GM12873 (cell line): ENCODE data around the gene RAD51B.

Experiments used
- CTCF ChIP-seq: IDR thresholded peaks from 2 replicates; pipeline ENCODE4 v1.5.1; 2012; ENCODE audit warnings: low read depth, mild to moderate bottlenecking, moderate library complexity, low read length, control low read depth; ENCODE audit not compliant: insufficient read depth; ENCODE audit errors: missing control alignments

RAD51B gene

DNA sequence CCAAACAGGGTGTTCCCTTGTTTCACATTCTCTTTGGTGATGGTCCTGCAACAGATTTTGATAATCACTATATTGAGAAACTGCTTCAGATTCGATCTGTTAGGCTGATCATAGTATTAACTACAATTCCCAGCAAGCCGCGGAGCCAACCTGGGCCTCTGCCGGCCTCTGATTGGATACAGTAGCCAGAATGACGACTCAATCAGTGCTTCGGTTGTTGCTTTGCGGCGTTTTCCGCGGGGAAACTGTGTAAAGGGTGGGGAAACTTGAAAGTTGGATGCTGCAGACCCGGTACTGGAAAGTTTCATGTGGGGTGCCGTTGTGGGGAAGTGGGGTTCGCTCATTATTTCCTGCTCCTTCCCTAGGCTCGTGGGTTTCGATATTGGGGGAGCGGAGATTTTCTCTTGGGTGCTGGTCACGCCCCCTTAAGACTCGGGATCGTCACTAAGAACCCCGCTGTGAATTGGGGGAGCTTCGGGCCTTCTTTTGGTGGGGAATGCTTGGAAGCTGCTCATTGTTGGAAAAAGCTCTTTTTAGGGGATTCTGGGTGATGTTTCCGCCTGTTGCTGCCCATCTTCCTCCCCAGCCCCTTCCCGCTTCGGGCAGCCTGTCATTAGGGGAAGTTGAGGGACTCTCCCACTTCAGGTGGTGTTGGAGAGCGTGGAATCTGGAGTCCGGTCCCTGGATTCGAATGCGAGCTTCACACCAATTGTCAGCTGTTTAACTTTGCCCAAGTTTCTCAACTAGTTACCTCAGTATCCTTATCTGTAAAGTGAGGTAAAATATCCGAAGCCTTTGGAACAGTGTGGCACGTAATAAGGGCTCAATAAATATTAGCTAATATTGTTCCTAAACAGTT is at the start of gene RAD51B:
Gene RAD51B, plus strand, starts transcription at position 217 of the 859 bp plus-strand sequence.
- no peak for TF ChIP-seq CTCF

DNA sequence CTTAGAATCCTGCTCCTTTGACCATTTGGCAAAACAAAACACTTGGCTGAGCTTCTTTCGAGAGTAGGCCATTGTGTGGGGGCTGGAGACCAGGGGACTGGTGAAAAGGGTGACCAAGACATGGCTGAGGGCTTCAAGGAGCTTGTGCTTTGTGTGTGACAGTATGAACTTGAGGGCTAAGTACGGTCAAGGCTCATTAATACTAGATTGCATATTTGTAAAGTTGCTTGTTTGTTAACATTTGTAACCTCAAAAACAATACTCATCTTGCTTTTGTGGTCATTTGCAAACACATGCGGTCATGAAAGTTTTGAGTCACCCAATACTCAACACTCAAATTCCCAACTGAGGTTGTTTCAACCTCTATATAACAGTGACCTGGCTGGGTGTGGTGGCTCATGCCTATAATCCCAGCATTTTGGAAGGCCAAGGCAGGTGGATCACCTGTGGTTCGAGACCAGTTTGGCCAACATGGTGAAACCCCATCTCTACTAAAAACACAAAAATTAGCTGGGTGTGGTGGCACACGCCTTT is 45.7 kb upstream of the RAD51B start:
- TF ChIP-seq CTCF: no peak

DNA sequence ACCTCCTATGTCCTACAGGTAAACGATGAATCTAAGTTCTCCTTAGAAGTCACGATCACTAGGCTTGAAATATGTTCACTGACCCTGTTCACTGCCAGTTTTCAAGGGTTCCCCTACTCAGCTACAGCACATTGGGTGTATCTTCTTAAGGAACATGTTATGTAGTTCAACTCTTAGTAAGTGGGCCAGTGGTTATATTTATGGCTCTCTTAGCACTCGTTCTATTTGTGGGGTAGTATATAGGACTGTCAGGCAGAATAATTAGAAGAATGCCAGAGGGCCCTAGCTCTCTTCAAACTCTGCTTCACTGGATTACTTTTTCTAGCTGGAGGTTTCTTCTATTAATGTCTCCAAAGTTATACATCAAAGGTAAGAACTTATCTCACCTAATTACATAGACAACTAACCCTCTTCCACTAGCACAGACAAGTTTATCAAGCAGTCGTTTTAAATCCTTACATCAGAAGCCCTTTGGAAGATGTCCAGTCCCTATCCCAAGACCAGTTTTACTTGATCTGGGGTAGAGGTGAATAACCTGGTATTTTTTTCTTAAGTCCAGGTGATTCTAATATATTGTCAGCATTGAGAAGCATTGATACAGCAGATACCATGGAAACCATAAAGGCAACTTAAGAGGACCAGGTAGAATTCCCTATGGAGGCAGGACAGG is 42.8 kb upstream of the RAD51B start:
- TF ChIP-seq CTCF: no peak

DNA sequence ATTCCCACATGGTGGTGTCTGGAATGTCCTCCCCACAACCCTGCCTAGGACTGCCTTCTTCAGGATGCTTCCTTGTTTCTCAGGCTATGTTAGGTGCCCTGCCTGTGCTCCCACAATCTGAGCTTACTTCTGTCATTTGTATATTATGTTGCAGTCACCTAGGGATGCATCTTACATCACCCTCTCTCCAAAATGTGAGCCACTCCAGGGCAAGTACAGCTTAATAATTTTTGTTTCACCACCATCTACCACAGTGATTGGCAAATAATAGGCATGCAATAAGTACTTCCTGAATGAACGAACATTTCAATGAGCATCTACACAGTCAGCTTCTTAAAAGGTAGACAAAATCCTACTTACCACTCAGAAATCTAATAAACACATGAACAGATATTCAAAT is 40.8 kb upstream of the RAD51B start:
- no peak for TF ChIP-seq CTCF

GRCh38 chr14:67782090-67782489 is 37.5 kb upstream of the RAD51B start:
- TF ChIP-seq CTCF: no peak

DNA sequence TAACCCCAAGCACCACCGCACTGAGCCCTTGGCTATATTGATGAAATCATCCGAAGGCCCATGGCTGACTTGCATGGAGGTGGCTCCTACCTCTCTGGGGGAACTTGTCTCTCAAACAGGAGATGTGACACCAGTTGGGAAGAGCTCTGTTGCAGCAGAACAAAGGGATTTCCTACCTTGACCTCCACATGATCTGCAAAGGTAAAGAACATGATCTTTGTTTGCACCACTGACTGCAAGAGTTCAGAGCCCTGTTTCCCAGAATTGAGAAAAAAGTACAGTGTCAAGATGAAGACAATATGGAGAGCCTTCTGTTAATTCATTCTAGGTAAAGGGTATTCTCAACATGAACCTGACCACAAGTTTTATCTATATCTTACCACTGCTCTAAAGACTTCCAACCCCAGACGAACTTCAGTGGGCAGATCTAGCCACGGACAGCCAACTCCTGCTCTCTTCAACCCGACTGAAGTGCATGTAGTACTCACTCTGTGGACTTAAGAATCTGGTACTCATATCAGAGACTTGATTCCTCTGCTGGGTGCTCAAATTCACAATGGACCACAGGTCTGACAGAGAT is 35.2 kb upstream of the RAD51B start:
- TF ChIP-seq CTCF: no peak

GRCh38 chr14:67785270-67786109 is 34.1 kb upstream of the RAD51B start:
- no peak for TF ChIP-seq CTCF
